Measurements from ENCODE around the gene CEP162. TPM values are rescaled to one million over a fixed set of nuclear protein-coding genes. Genes with fewer than 3 reads are reported as not detected.

Gene CEP162
- 41.9 TPM for total RNA-seq

GRCh38 chr6:84227434-84228197, at the start of gene CEP162:
CEP162 (minus strand) TSS chr6:84227643; CDS start chr6:84226393, 1,250 bp downstream.

Other genes starting within 250 kb of the CEP162 start
- 5.9 TPM for gene MRAP2, start 193.9 kb downstream of the CEP162 start, total RNA-seq